B cell (primary cell): ENCODE results near the gene MC2R. TPM values are rescaled to one million over a fixed set of nuclear protein-coding genes. Genes with fewer than 3 reads are reported as not detected.

Experiments
- ATAC-seq: fragments of 200-7000 bp; cut with Tn5 transposase; one replicate; pipeline ENCODE4 v1.10.0; 2021; ENCODE audit warnings: low read depth, mild to moderate bottlenecking, moderate number of reproducible peaks, moderate library complexity
- CTCF ChIA-PET: fragments of 350-600 bp; sonication (Branson Sonifier 250); formaldehyde crosslinking; loops from one replicate; lab custom pipeline; 2021; ENCODE audit warnings: antibody characterized with exemption, inconsistent platforms; lab: Charles Lee
- POLR2A ChIA-PET: fragments of 350-600 bp; sonication (Branson Sonifier 250); formaldehyde crosslinking; loops from one replicate; lab custom pipeline; 2021; ENCODE audit warnings: antibody characterized with exemption; lab: Charles Lee
- DNase-seq: peaks from one replicate; pipeline ENCODE4 v3.0.0; 2013
- H2AFZ ChIP-seq: 2 replicates; pipeline ENCODE4 v1.6.1; 2012; ENCODE audit warnings: mild to moderate bottlenecking, low read depth, low read length; ENCODE audit not compliant: insufficient read depth, poor library complexity, severe bottlenecking
- H3K27ac ChIP-seq, 2 donors: 1 replicate in 1 of 2; 2 replicates in 1 of 2; pipeline ENCODE4 v1.5.1; 2012 to 2013; ENCODE audit warnings: low read length in 2 of 2, mild to moderate bottlenecking in 2 of 2, moderate library complexity in 1 of 2
- H3K27me3 ChIP-seq, 4 experiments: fragments of 200-600 bp in 1 of 4; sonication (generic) in 1 of 4; replicated peaks in 1 of 4; 1 replicate in 2 of 4; 2 replicates in 2 of 4; pipeline versions ENCODE4 v1.6.1 to v1.7.0; 2013 to 2016; ENCODE audit warnings: low read length in 3 of 4, mild to moderate bottlenecking in 2 of 4, mixed read lengths in 1 of 4, moderate library complexity in 1 of 4; ENCODE audit not compliant: insufficient read depth in 4 of 4, control insufficient read depth in 3 of 4; ENCODE audit errors: control extremely low read depth in 1 of 4
- H3K36me3 ChIP-seq, 2 experiments: replicated peaks in 1 of 2; 1 replicate in 1 of 2; 2 replicates in 1 of 2; pipeline versions ENCODE4 v1.6.1 to v1.7.1; 2013; ENCODE audit warnings: low read length in 1 of 2; ENCODE audit not compliant: insufficient read depth in 2 of 2, control insufficient read depth in 1 of 2; ENCODE audit errors: control extremely low read depth in 1 of 2, extremely low read depth in 1 of 2
- H3K4me1 ChIP-seq, 2 donors: fragments of 200-600 bp in 1 of 2; sonication (generic) in 1 of 2; 1 replicate in 1 of 2; 2 replicates in 1 of 2; pipeline versions ENCODE4 v1.5.1 to v1.6.1; 2013 to 2017; ENCODE audit warnings: low read length in 2 of 2; ENCODE audit not compliant: control insufficient read depth in 2 of 2, insufficient read depth in 2 of 2
- H3K4me2 ChIP-seq: replicated peaks from 2 replicates; pipeline ENCODE3; 2012; ENCODE audit warnings: mild to moderate bottlenecking, low read depth, low read length; ENCODE audit not compliant: poor library complexity, severe bottlenecking
- H3K4me3 ChIP-seq, 5 experiments: fragments of 200-600 bp in 1 of 5; sonication (generic) in 1 of 5; 1 replicate in 3 of 5; 2 replicates in 2 of 5; pipeline versions ENCODE4 v1.5.1 to v1.7.0; 2011 to 2016; ENCODE audit warnings: low read length in 4 of 5, mild to moderate bottlenecking in 4 of 5, low read depth in 2 of 5, control low read depth in 1 of 5, moderate library complexity in 1 of 5; ENCODE audit not compliant: insufficient read depth in 1 of 5; ENCODE audit errors: control extremely low read depth in 1 of 5, extremely low read depth in 1 of 5
- H3K79me2 ChIP-seq: fragments of 200-600 bp; sonication (generic); one replicate; pipeline ENCODE4 v1.6.0; 2016; ENCODE audit warnings: low read length; ENCODE audit not compliant: control insufficient read depth, insufficient read depth
- H3K9ac ChIP-seq: fragments of 200-600 bp; sonication (generic); 2 replicates; pipeline ENCODE4 v1.6.1; 2017; ENCODE audit warnings: mild to moderate bottlenecking, low read length, moderate library complexity
- H3K9me3 ChIP-seq, 3 donors: one replicate each; pipeline versions ENCODE4 v1.6.1 to v1.7.1; 2013; ENCODE audit warnings: low read length in 2 of 3; ENCODE audit not compliant: control insufficient read depth in 2 of 3, insufficient read depth in 1 of 3; ENCODE audit errors: control extremely low read depth in 1 of 3
- H4K20me1 ChIP-seq: 2 replicates; pipeline ENCODE4 v1.6.0; 2012; ENCODE audit warnings: mild to moderate bottlenecking, low read length; ENCODE audit not compliant: insufficient read depth, control insufficient read depth, poor library complexity, severe bottlenecking
- H3K27ac Mint-ChIP-seq: one replicate; pipeline ENCODE4 v1.8.0; 2021; ENCODE audit warnings: mixed read lengths
- H3K27me3 Mint-ChIP-seq: one replicate; pipeline ENCODE4 v1.8.0; 2021; ENCODE audit warnings: mixed read lengths
- H3K4me1 Mint-ChIP-seq: one replicate; pipeline ENCODE4 v1.8.0; 2021; ENCODE audit warnings: mixed read lengths
- H3K4me3 Mint-ChIP-seq: one replicate; pipeline ENCODE4 v1.8.0; 2021; ENCODE audit warnings: mixed read lengths
- H3K9me3 Mint-ChIP-seq: one replicate; pipeline ENCODE4 v1.8.0; 2022; ENCODE audit warnings: mixed read lengths; ENCODE audit not compliant: insufficient read depth
- EZH2 ChIP-seq: IDR thresholded peaks from 2 replicates; pipeline ENCODE4 v1.6.1; 2012; ENCODE audit warnings: borderline replicate concordance, low read depth, mild to moderate bottlenecking, moderate library complexity, low read length; ENCODE audit not compliant: insufficient read depth, poor library complexity, severe bottlenecking
- WGBS: methylation state at CpG from one replicate; pipeline ENCODE4 v1.1.5; 2013; ENCODE audit warnings: missing lambda C conversion rate; ENCODE audit not compliant: insufficient coverage; 5-methylcytosine and 5-hydroxymethylcytosine counted together
- intact Hi-C: fragments of 100-400 bp; cut with micrococcal nuclease; formaldehyde crosslinking; loops from one replicate; pipeline ENCODE4 v1.10.0; 2022
- polyA plus RNA-seq: library from polyadenylated mRNA; depleted of rRNA; stranded (reverse); fragments of >200 nt; gene quantifications from 2 replicates; pipeline ENCODE4 v1.2.3, GENCODE V29; 2012
- total RNA-seq, 2 donors: library from RNA; stranded (reverse); fragments of 120-200 nt in 1 of 2; gene quantifications; 1 replicate in 1 of 2; 2 replicates in 1 of 2; pipeline versions ENCODE4 v1.2.3 to v1.2.4, GENCODE V29; 2013 to 2022
- TF ChIP-seq, protein P1 (sequence below): fragments of 200-600 bp; IDR thresholded peaks from one replicate; pipeline ENCODE4 v1.8.0; 2022; ENCODE audit warnings: antibody characterized with exemption, mild to moderate bottlenecking

Gene MC2R
- total and polyA plus RNA-seq, 2 donors (not counting 1 experiment from before 2014, with no cell fraction given): not detected

DNA sequence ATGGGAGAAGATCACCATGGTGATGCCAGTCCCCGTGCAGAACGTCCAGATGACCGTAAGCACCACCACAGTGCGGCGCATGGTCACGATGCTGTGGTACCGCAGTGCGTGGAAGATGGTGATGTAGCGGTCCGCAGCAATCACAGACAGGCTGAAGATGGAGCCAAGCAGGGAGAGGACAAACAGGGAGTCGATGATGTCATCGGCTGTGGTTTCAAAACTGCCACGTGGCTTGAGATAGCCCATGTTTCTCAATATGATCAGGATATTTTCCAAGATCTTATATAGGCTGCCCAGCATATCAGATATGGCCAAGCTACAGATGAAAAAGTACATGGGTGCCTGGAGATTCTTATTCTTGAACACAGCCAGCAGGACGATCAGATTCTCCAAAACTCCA is 30.3 kb downstream of the MC2R start:
- Histone ChIP-seq H3K27me3 (peaks cover 0 to 4% (median 2%) of the 10 kb centered on the region in 4 experiments), H3K4me3 (no peak overlapping the region), H4K20me1 (no peaks in the 10 kb centered on the region), H3K4me1 (no peaks in the 10 kb centered on the region), H3K9me3 (peaks cover 0 to 12% (median 0%) of the 10 kb centered on the region in 3 donors), H3K79me2 (no peaks in the 10 kb centered on the region), H3K36me3 (no peaks in the 10 kb centered on the region), H3K4me2 (no peak overlapping the region), H3K27ac (no peak overlapping the region), H2AFZ (no peak overlapping the region), H3K9ac (no peak overlapping the region)
- Mint-ChIP-seq H3K27ac (no peak overlapping the region), H3K4me3 (no peak overlapping the region), H3K4me1 (no peaks in the 10 kb centered on the region), H3K9me3 (no peaks in the 10 kb centered on the region), H3K27me3 (peaks cover 11% of the 10 kb centered on the region)
- TF ChIP-seq, protein P1, sequence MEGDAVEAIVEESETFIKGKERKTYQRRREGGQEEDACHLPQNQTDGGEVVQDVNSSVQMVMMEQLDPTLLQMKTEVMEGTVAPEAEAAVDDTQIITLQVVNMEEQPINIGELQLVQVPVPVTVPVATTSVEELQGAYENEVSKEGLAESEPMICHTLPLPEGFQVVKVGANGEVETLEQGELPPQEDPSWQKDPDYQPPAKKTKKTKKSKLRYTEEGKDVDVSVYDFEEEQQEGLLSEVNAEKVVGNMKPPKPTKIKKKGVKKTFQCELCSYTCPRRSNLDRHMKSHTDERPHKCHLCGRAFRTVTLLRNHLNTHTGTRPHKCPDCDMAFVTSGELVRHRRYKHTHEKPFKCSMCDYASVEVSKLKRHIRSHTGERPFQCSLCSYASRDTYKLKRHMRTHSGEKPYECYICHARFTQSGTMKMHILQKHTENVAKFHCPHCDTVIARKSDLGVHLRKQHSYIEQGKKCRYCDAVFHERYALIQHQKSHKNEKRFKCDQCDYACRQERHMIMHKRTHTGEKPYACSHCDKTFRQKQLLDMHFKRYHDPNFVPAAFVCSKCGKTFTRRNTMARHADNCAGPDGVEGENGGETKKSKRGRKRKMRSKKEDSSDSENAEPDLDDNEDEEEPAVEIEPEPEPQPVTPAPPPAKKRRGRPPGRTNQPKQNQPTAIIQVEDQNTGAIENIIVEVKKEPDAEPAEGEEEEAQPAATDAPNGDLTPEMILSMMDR: no peak
- TF ChIP-seq EZH2: no peak
- CTCF ChIA-PET: no interaction called here
- no peak for DNase-seq
- ATAC-seq: no peak
- POLR2A ChIA-PET: no interaction called here
- intact Hi-C loops: no loop called here
- WGBS: 97% methylated on average over 12 of the region's 14 CpGs

DNA sequence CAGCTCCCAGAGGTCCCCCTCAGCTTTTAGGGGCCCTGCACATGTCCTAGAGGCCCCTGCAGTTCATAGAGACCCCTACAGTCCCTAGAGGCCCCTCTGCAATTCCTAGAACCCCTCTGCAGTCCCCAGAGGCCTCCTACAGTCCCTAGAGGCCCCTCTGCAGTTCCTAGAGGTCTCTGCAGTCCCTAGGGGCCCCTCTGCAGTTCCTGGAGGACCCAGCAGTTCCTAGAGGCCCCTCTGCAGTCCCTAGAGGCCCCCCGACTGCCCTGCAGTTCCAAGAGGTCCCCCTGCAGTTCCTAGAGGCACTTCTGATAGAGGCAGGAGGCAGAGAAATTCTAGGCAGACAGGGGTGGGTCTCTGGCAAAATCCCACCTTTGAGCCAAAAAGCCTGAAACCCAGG is 35.4 kb downstream of the MC2R start:
- H2AFZ ChIP-seq: no peak overlapping the region
- no peaks in the 10 kb centered on the region for H3K4me1 ChIP-seq
- Mint-ChIP-seq H3K9me3 (no peaks in the 10 kb centered on the region), H3K27ac (no peak overlapping the region), H3K4me3 (no peak overlapping the region), H3K27me3 (peaks cover 8% of the 10 kb centered on the region), H3K4me1 (no peaks in the 10 kb centered on the region)
- no peak overlapping the region for H3K4me2 ChIP-seq
- H4K20me1 ChIP-seq: no peaks in the 10 kb centered on the region
- no peak overlapping the region for H3K9ac ChIP-seq
- ATAC-seq (no peak), DNase-seq (no peak)
- H3K79me2 ChIP-seq: no peaks in the 10 kb centered on the region
- H3K27ac ChIP-seq: no peak overlapping the region
- ChIA-PET POLR2A (no interaction called here), CTCF (no interaction called here)
- peaks cover 0 to 4% (median 0%) of the 10 kb centered on the region in 3 donors for H3K9me3 ChIP-seq
- TF ChIP-seq EZH2: no peak
- TF ChIP-seq, protein P1: no peak
- WGBS: 50% methylated on average over 1 of the region's 1 CpG
- no peak overlapping the region for H3K4me3 ChIP-seq
- intact Hi-C loops: no loop called here
- no peaks in the 10 kb centered on the region for H3K36me3 ChIP-seq
- H3K27me3 ChIP-seq: peaks cover 0 to 4% (median 0%) of the 10 kb centered on the region in 4 experiments
